Stomach (tissue), 4 donors: ENCODE data around the gene CCDC74A.
"Not testable (repeated sequence)": the region's sequence is repeated elsewhere in the genome, so short reads cannot be mapped to it uniquely, and the experiment has no call there.

Experiments used
- EP300 ChIP-seq: sonication (generic); formaldehyde crosslinking; IDR thresholded peaks from one replicate; pipeline ENCODE4 v1.6.1; 2017; ENCODE audit warnings: antibody characterized with exemption
- POLR2A ChIP-seq, 4 donors: fragments of 450-650 bp; IDR thresholded peaks; one replicate each; pipeline ENCODE4 v1.6.1; 2016; ENCODE audit warnings: antibody characterized with exemption in 4 of 4, control low read depth in 2 of 4, mild to moderate bottlenecking in 1 of 4, moderate library complexity in 1 of 4
- TF ChIP-seq, protein P1 (sequence below), 7 experiments: fragments of 450-650 bp in 4 of 7; fragments of 200-600 bp in 3 of 7; sonication (generic) in 3 of 7; IDR thresholded peaks; one replicate each; pipeline ENCODE4 v1.5.1; 2016 to 2019; ENCODE audit warnings: antibody characterized with exemption in 7 of 7, control low read depth in 2 of 7, mild to moderate bottlenecking in 1 of 7

DNA sequence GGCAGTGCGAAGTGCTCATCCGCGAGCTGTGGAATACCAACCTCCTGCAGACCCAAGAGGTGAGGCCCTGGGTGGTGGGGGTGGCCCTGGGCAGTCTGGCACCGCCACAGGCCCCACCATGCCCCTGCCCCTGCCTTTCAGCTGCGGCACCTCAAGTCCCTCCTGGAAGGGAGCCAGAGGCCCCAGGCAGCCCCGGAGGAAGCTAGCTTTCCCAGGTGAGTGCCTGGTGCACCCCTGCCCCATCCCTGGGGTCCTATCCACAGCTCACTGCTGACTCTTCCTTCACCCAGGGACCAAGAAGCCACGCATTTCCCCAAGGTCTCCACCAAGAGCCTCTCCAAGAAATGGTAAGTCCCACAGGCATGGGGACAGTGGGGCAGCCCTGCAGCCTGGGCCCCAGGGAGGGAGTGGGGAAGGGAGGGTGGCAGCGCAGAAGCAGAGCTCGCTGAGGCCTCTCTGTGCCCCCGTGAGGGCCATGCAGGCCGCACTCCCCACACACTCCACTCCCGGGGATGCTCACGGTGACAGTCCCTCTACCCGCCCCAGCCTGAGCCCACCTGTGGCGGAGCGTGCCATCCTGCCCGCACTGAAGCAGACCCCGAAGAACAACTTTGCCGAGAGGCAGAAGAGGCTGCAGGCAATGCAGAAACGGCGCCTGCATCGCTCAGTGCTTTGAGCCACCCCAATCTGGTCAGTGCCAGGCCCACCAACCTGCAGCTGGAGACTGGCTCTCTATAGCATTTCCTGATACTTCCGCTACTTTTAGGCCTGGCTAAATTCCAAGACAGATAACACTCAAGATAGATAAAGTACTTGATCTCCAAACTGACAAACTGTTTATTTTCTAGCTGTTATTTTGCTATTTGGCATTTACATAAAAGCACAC lies 5.3 kb downstream of the CCDC74A start:
- TF ChIP-seq, protein P1, sequence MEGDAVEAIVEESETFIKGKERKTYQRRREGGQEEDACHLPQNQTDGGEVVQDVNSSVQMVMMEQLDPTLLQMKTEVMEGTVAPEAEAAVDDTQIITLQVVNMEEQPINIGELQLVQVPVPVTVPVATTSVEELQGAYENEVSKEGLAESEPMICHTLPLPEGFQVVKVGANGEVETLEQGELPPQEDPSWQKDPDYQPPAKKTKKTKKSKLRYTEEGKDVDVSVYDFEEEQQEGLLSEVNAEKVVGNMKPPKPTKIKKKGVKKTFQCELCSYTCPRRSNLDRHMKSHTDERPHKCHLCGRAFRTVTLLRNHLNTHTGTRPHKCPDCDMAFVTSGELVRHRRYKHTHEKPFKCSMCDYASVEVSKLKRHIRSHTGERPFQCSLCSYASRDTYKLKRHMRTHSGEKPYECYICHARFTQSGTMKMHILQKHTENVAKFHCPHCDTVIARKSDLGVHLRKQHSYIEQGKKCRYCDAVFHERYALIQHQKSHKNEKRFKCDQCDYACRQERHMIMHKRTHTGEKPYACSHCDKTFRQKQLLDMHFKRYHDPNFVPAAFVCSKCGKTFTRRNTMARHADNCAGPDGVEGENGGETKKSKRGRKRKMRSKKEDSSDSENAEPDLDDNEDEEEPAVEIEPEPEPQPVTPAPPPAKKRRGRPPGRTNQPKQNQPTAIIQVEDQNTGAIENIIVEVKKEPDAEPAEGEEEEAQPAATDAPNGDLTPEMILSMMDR (IDR thresholded peaks at IDR 0.05) = not testable (repeated sequence)
- not testable (repeated sequence) for TF ChIP-seq POLR2A (IDR thresholded peaks at IDR 0.05); EP300
